22Rv1 (cell line): ENCODE data around the gene PTCD2.

Experiments
- ZFX ChIP-seq: fragments of 450-650 bp; IDR thresholded peaks from 2 replicates; pipeline ENCODE4 v1.6.1; 2017; ENCODE audit warnings: antibody characterized with exemption, borderline replicate concordance
- TF ChIP-seq, protein P1 (sequence below): fragments of 450-650 bp; IDR thresholded peaks from 2 replicates; pipeline ENCODE4 v1.5.1; 2017; ENCODE audit warnings: mild to moderate bottlenecking

DNA sequence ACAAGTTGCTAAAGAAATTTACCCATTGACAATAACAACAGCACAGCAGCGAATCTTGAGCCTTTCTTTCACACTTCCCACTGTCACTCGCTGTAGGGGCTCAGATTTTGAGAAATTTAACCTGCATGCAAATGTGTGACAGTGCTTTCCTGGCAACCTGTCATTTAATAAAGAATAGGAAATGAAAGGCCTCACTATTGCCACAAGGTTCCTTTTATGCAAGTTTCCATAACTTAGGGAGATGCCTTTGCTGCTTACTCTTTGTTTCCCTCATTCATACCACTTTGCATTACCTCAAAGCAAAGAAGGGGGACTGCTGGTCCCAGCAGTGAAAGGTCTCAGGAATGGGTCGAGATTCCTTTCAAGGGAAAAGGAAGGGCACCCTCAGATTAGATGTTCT, 49.5 kb downstream of the PTCD2 start:
- TF ChIP-seq, protein P1, sequence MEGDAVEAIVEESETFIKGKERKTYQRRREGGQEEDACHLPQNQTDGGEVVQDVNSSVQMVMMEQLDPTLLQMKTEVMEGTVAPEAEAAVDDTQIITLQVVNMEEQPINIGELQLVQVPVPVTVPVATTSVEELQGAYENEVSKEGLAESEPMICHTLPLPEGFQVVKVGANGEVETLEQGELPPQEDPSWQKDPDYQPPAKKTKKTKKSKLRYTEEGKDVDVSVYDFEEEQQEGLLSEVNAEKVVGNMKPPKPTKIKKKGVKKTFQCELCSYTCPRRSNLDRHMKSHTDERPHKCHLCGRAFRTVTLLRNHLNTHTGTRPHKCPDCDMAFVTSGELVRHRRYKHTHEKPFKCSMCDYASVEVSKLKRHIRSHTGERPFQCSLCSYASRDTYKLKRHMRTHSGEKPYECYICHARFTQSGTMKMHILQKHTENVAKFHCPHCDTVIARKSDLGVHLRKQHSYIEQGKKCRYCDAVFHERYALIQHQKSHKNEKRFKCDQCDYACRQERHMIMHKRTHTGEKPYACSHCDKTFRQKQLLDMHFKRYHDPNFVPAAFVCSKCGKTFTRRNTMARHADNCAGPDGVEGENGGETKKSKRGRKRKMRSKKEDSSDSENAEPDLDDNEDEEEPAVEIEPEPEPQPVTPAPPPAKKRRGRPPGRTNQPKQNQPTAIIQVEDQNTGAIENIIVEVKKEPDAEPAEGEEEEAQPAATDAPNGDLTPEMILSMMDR, result no peak
- no peak for TF ChIP-seq ZFX
